Measurements from ENCODE around the gene CLN3. TPM values are rescaled to one million over a fixed set of nuclear protein-coding genes. Genes with fewer than 3 reads are reported as not detected.

The CLN3 gene
- total and polyA plus RNA-seq, 9 of the 15 experiments (the other 6 are each of a cell fraction or from before 2014, with no cell fraction given) = 2.5 to 27.1 (median 11.6) TPM

DNA sequence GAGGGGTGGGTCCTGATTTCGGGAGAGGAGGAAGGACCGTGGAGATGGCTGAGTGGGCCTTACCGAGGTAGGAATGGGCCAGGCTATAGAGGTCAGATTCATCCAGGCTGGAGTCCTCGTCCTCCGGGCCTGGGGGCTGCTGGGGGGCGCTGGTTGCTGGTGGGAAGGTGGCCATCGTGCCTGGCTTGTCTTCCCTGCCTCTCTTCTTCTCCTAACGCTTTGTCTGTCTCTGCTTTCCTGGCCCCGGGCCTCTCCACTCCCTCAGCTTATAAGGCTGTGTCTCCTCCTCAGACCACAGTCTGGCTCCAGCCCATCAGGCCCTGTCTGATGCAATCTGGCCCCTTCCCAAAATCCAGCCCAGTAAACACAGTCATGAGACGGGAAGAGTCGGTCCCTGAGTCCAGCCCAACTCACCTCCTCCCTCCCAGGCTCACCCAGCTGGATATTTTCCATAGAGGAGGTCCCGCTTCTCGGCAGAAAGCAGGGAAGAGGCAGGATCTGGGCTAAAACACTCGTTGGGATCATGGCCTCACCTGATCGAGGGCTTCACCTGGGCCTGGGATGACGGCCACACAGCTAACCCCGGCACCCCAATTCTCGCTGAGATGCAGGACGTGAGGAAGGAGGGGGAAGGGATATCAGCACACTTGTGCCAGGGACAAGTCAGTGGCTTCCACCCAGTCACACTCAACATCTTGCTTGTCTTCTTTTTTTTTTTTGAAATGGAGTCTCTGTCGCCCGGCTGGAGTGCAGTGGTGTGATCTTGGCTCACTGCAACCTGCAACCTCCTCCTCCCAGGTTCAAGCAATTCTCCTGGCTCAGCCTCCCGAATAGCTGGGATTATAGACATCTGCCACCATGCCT, 47.1 kb upstream of the CLN3 start, which contains the start of gene NUPR1 (continued):
- TF ChIP-seq HDAC6 (IDR thresholded peaks at IDR 0.05; ENCODE audit: low read depth, low read length) (no peak), MECOM (CRISPR knock-in tag; IDR thresholded peaks at IDR 0.05) (peak; percentile 76), SIX5 (IDR thresholded peaks at IDR 0.05; ENCODE audit: borderline replicate concordance in 1 of 2, insufficient read depth in 1 of 2, low read depth in 1 of 2, low read length in 2 of 2) (no peak), ZNF184 (CRISPR knock-in tag; IDR thresholded peaks at IDR 0.05) (no peak), MTA1 (IDR thresholded peaks at IDR 0.05; ENCODE audit: borderline replicate concordance) (no peak), HMGN3 (IDR thresholded peaks at IDR 0.05; ENCODE audit: borderline replicate concordance, extremely low read depth, insufficient read length, low read depth, low read length) (no peak), PHB2 (IDR thresholded peaks at IDR 0.05; ENCODE audit: low read depth) (no peak), TAL1 (IDR thresholded peaks at IDR 0.05) (no peak), ZC3H11A (IDR thresholded peaks at IDR 0.05; ENCODE audit: low read depth, low read length) (no peak), RBFOX2 (IDR thresholded peaks at IDR 0.05; ENCODE audit: low read depth, low read length) (no peak), U2AF1 (optimal IDR thresholded peaks at IDR 0.05; ENCODE audit: low read depth, low read length) (no peak), POLR2H (tag; IDR thresholded peaks at IDR 0.05; ENCODE audit: low read depth) (peak; percentile 89), ZNF197 (CRISPR knock-in tag; IDR thresholded peaks at IDR 0.05; ENCODE audit: low read depth) (peak; percentile 48; the same call in 1 of the 2 replicates), TCF3 (CRISPR knock-in tag; IDR thresholded peaks at IDR 0.05) (no peak), NR2F6 (CRISPR knock-in tag; IDR thresholded peaks at IDR 0.05) (no peak), ZNF764 (CRISPR knock-in tag; IDR thresholded peaks at IDR 0.05; ENCODE audit: low read depth) (no peak), ZNF311 (CRISPR knock-in tag; IDR thresholded peaks at IDR 0.05) (no peak), NFIC (IDR thresholded peaks at IDR 0.05) (no peak), MED1 (CRISPR knock-in tag; IDR thresholded peaks at IDR 0.05; ENCODE audit: borderline replicate concordance) (no peak), POLR3A (IDR thresholded peaks at IDR 0.05; ENCODE audit: borderline replicate concordance, extremely low read depth, insufficient read depth, insufficient read length) (no peak), IRF2 (CRISPR knock-in tag; IDR thresholded peaks at IDR 0.05) (no peak), PRPF4 (IDR thresholded peaks at IDR 0.05; ENCODE audit: insufficient read depth, low read depth, low read length, poor library complexity, severe bottlenecking) (no peak), ATF7 (IDR thresholded peaks at IDR 0.05) (peak; percentile 66; the same call in 1 of the 2 replicates)
- TF ChIP-seq, protein P1, sequence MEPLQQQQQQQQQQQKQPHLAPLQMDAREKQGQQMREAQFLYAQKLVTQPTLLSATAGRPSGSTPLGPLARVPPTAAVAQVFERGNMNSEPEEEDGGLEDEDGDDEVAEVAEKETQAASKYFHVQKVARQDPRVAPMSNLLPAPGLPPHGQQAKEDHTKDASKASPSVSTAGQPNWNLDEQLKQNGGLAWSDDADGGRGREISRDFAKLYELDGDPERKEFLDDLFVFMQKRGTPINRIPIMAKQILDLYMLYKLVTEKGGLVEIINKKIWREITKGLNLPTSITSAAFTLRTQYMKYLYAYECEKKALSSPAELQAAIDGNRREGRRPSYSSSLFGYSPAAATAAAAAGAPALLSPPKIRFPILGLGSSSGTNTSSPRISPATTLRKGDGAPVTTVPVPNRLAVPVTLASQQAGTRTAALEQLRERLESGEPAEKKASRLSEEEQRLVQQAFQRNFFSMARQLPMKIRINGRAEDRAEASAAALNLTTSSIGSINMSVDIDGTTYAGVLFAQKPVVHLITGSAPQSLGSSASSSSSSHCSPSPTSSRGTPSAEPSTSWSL (CRISPR knock-in tag; IDR thresholded peaks at IDR 0.05; ENCODE audit: borderline replicate concordance) = no peak
- TF ChIP-seq, protein P2, sequence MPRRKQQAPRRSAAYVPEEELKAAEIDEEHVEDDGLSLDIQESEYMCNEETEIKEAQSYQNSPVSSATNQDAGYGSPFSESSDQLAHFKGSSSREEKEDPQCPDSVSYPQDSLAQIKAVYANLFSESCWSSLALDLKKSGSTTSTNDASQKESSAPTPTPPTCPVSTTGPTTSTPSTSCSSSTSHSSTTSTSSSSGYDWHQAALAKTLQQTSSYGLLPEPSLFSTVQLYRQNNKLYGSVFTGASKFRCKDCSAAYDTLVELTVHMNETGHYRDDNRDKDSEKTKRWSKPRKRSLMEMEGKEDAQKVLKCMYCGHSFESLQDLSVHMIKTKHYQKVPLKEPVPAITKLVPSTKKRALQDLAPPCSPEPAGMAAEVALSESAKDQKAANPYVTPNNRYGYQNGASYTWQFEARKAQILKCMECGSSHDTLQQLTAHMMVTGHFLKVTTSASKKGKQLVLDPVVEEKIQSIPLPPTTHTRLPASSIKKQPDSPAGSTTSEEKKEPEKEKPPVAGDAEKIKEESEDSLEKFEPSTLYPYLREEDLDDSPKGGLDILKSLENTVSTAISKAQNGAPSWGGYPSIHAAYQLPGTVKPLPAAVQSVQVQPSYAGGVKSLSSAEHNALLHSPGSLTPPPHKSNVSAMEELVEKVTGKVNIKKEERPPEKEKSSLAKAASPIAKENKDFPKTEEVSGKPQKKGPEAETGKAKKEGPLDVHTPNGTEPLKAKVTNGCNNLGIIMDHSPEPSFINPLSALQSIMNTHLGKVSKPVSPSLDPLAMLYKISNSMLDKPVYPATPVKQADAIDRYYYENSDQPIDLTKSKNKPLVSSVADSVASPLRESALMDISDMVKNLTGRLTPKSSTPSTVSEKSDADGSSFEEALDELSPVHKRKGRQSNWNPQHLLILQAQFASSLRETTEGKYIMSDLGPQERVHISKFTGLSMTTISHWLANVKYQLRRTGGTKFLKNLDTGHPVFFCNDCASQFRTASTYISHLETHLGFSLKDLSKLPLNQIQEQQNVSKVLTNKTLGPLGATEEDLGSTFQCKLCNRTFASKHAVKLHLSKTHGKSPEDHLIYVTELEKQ (CRISPR knock-in tag; IDR thresholded peaks at IDR 0.05) = no peak
